ENCODE measurements around the gene PARVB.
"Not testable (repeated sequence)": the region's sequence is repeated elsewhere in the genome, so short reads cannot be mapped to it uniquely, and the experiment has no call there.

DNA sequence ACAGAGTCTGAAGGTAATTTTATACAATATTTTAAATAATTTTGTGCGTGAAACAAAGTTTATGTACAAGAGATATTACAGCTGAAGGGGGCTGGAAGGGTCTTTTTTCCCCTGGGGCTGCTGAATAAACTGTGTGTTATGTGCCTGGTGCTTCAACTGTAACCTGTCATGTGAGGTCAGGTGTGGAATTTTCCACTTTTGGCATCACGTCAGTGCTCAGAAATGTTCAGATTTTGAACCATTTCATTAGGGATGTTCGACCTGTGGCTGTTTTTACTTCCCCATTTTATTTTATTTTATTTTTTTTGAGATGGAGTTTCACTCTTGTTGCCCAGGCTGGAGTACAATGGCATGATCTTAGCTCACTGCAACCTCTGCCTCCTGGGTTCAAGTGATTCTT is 7.5 kb upstream of the PARVB start:
- TF ChIP-seq, protein P1, sequence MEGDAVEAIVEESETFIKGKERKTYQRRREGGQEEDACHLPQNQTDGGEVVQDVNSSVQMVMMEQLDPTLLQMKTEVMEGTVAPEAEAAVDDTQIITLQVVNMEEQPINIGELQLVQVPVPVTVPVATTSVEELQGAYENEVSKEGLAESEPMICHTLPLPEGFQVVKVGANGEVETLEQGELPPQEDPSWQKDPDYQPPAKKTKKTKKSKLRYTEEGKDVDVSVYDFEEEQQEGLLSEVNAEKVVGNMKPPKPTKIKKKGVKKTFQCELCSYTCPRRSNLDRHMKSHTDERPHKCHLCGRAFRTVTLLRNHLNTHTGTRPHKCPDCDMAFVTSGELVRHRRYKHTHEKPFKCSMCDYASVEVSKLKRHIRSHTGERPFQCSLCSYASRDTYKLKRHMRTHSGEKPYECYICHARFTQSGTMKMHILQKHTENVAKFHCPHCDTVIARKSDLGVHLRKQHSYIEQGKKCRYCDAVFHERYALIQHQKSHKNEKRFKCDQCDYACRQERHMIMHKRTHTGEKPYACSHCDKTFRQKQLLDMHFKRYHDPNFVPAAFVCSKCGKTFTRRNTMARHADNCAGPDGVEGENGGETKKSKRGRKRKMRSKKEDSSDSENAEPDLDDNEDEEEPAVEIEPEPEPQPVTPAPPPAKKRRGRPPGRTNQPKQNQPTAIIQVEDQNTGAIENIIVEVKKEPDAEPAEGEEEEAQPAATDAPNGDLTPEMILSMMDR (IDR thresholded peaks at IDR 0.05) = not testable (repeated sequence)
- TF ChIP-seq POLR2A (IDR thresholded peaks at IDR 0.05) = not testable (repeated sequence)
